HepG2 (cell line): ENCODE measurements around the gene CDHR4. TPM values are rescaled to one million over a fixed set of nuclear protein-coding genes. Genes with fewer than 3 reads are reported as not detected.
A peak's percentile ranks its signal among the peaks of the same experiment; 100 is the strongest.

ENCODE experiments used
- ATAC-seq: fragments of 200-7000 bp; cut with Tn5 transposase; 3 replicates; pipeline ENCODE4 v1.9.1; 2020; ENCODE audit warnings: mild to moderate bottlenecking, moderate library complexity
- BruUV-seq: library from RNA; stranded (reverse); fragments of 400-500 nt; replicated peaks from 2 replicates; lab custom pipeline; 2021; lab: Mats Ljungman, UMichigan
- CTCF ChIA-PET: fragments of 300-600 bp; formaldehyde crosslinking; extraction: SDS; loops from one replicate; lab custom pipeline; 2021; ENCODE audit warnings: low total read pairs, inconsistent platforms, low intra/inter-chr PET ratio; lab: Yijun Ruan, JAX
- POLR2A ChIA-PET: fragments of 350-600 bp; sonication (Branson Sonifier 250); formaldehyde crosslinking; loops from one replicate; lab custom pipeline; 2020; ENCODE audit warnings: antibody characterized with exemption, inconsistent platforms; lab: Yijun Ruan, JAX
- DNase-seq: peaks from one replicate; pipeline ENCODE4 v3.0.0-alpha.2; 2015; ENCODE audit warnings: low spot score
- FAIRE-seq: peaks from 3 replicates; lab custom pipeline; 2011; peaks lifted over from hg19 to GRCh38; lab: Jason Lieb, UNC
- H2AFZ ChIP-seq: one replicate; pipeline ENCODE4 v1.6.1; 2011; ENCODE audit warnings: low read length, inconsistent platforms
- H3K27ac ChIP-seq: fragments of 300-600 bp; 3 replicates; pipeline ENCODE4 v1.8.0; 2011; ENCODE audit warnings: mixed run types, mild to moderate bottlenecking, mixed read lengths, low read length, inconsistent platforms; ENCODE audit not compliant: insufficient read depth; ENCODE audit errors: extremely low read length
- H3K27me3 ChIP-seq, 2 experiments: fragments of 200-600 bp in 1 of 2; 2 replicates in 1 of 2; 3 replicates in 1 of 2; pipeline versions ENCODE4 v1.6.0 to v1.8.0; 2011; ENCODE audit warnings: low read length in 2 of 2, mild to moderate bottlenecking in 2 of 2, moderate library complexity in 2 of 2, inconsistent platforms in 1 of 2; ENCODE audit not compliant: insufficient read depth in 2 of 2, control insufficient read depth in 1 of 2
- H3K36me3 ChIP-seq, 2 experiments: fragments of 200-600 bp in 1 of 2; replicated peaks in 1 of 2; 2 replicates in 1 of 2; 3 replicates in 1 of 2; pipeline versions ENCODE4 v1.5.1 to v1.8.0; 2011; ENCODE audit warnings: low read length in 2 of 2, inconsistent platforms in 1 of 2; ENCODE audit not compliant: insufficient read depth in 2 of 2, control insufficient read depth in 1 of 2
- H3K4me1 ChIP-seq: 2 replicates; pipeline ENCODE4 v1.5.1; 2012; ENCODE audit warnings: low read length, inconsistent platforms; ENCODE audit not compliant: insufficient read depth
- H3K4me2 ChIP-seq: 2 replicates; pipeline ENCODE4 v1.6.0; 2011; ENCODE audit warnings: low read depth, low read length, inconsistent platforms
- H3K4me3 ChIP-seq, 3 experiments: fragments of 200-600 bp in 1 of 3; sonication (generic), shearing (Covaris generic) in 1 of 3; replicated peaks in 1 of 3; 2 replicates each; pipeline ENCODE4 v1.5.1; 2011 to 2016; ENCODE audit warnings: low read length in 3 of 3, inconsistent platforms in 2 of 3, low read depth in 2 of 3, mild to moderate bottlenecking in 2 of 3, control low read depth in 1 of 3, mixed read lengths in 1 of 3; ENCODE audit not compliant: insufficient read depth in 1 of 3
- H3K79me2 ChIP-seq: one replicate; pipeline ENCODE4 v1.6.1; 2011; ENCODE audit warnings: low read length, inconsistent platforms; ENCODE audit not compliant: insufficient read depth
- H3K9ac ChIP-seq: 2 replicates; pipeline ENCODE4 v1.6.0; 2011; ENCODE audit warnings: mild to moderate bottlenecking, low read depth, low read length, inconsistent platforms; ENCODE audit not compliant: insufficient read depth
- H3K9me3 ChIP-seq: 2 replicates; pipeline ENCODE4 v1.5.1; 2012; ENCODE audit warnings: mild to moderate bottlenecking, low read length
- H4K20me1 ChIP-seq: 2 replicates; pipeline ENCODE4 v1.6.0; 2011; ENCODE audit warnings: inconsistent platforms, mild to moderate bottlenecking, low read length, moderate library complexity; ENCODE audit not compliant: insufficient read depth
- FLYWCH1 ChIP-seq: sonication (generic); formaldehyde crosslinking; IDR thresholded peaks from 2 replicates; pipeline ENCODE4 v1.8.1; 2023; ENCODE audit warnings: mild to moderate bottlenecking, missing genetic modification reagents
- HNRNPL ChIP-seq: fragments of 200-400 bp; formaldehyde crosslinking; IDR thresholded peaks from 2 replicates; pipeline ENCODE4 v1.6.1; 2017; ENCODE audit warnings: mild to moderate bottlenecking, low read depth, low read length
- KLF16 ChIP-seq, 2 experiments: sonication (generic) in 1 of 2; formaldehyde crosslinking in 1 of 2; IDR thresholded peaks; 2 replicates each; pipeline versions ENCODE4 v1.6.1 to v1.8.0; 2016 to 2023; ENCODE audit warnings: missing genetic modification reagents in 2 of 2, missing compliant biosample characterization in 1 of 2
- NAIF1 ChIP-seq: sonication (generic); formaldehyde crosslinking; IDR thresholded peaks from 2 replicates; pipeline ENCODE4 v1.5.0; 2020; ENCODE audit warnings: mild to moderate bottlenecking, missing genetic modification reagents, borderline replicate concordance
- POLR2G ChIP-seq: fragments of 200-400 bp; formaldehyde crosslinking; IDR thresholded peaks from 2 replicates; pipeline ENCODE4 v1.6.1; 2018; ENCODE audit warnings: mild to moderate bottlenecking, low read depth, low read length, moderate library complexity
- RNF2 ChIP-seq: fragments of 450-650 bp; conservative IDR thresholded peaks from 2 replicates; pipeline ENCODE4 v1.6.1; 2016; ENCODE audit warnings: low read depth
- SALL2 ChIP-seq: sonication (generic); formaldehyde crosslinking; IDR thresholded peaks from 2 replicates; pipeline ENCODE4 v1.8.1; 2023; ENCODE audit warnings: mild to moderate bottlenecking, missing genetic modification reagents, inconsistent platforms
- SCMH1 ChIP-seq: sonication (generic); formaldehyde crosslinking; IDR thresholded peaks from 2 replicates; pipeline ENCODE4 v1.9.0; 2021; ENCODE audit warnings: missing genetic modification reagents, mild to moderate bottlenecking, borderline replicate concordance
- XRCC5 ChIP-seq: fragments of 200-400 bp; formaldehyde crosslinking; optimal IDR thresholded peaks from 2 replicates; pipeline ENCODE3; 2017; ENCODE audit warnings: mild to moderate bottlenecking, low read length
- ZNF235 ChIP-seq: sonication (generic); formaldehyde crosslinking; IDR thresholded peaks from 2 replicates; pipeline ENCODE4 v1.8.1; 2023; ENCODE audit warnings: mild to moderate bottlenecking, missing genetic modification reagents, borderline replicate concordance
- ZNF687 ChIP-seq: sonication (generic); formaldehyde crosslinking; IDR thresholded peaks from 2 replicates; pipeline ENCODE4 v1.5.1; 2020; ENCODE audit warnings: mild to moderate bottlenecking, missing genetic modification reagents, moderate library complexity
- ZSCAN12 ChIP-seq: sonication (generic); formaldehyde crosslinking; IDR thresholded peaks from 2 replicates; pipeline ENCODE4 v1.9.0; 2021; ENCODE audit warnings: mild to moderate bottlenecking, missing genetic modification reagents
- WGBS: methylation state at CpG from one replicate; pipeline ENCODE4 v1.1.6; 2017; ENCODE audit warnings: low lambda C conversion rate; 5-methylcytosine and 5-hydroxymethylcytosine counted together
- in situ Hi-C: cut with HindIII; loops from 2 replicates; pipeline ENCODE4 v1.10.0; 2017; ENCODE audit warnings: low pct_unique_long_range_greater_than_20kb; ENCODE audit not compliant: extremely low pct_ligation_motif_present
- intact Hi-C: fragments of 100-400 bp; cut with micrococcal nuclease; formaldehyde crosslinking; loops from one replicate; pipeline ENCODE4 v1.10.0; 2022; ENCODE audit not compliant: unreplicated experiment
- polyA plus RNA-seq, 8 experiments: library from polyadenylated mRNA; depleted of rRNA in 3 of 8; stranded (reverse) in 7 of 8; unstranded in 1 of 8; fragments of >200 nt; fragmentation: Illumina TruSeq in 4 of 8; extraction: Trizol in 4 of 8; gene quantifications; 2 replicates each; pipeline versions ENCODE4 v1.2.1 to v1.2.3, GENCODE V29; 2011 to 2016; ENCODE audit warnings: low read depth in 4 of 8, missing spikeins in 1 of 8, mixed read lengths in 1 of 8; ENCODE audit not compliant: insufficient read depth in 1 of 8
- total RNA-seq, 5 experiments: library from RNA; depleted of rRNA; stranded (reverse); fragments of >200 nt; fragmentation: Illumina TruSeq; extraction: Trizol; gene quantifications; 2 replicates each; pipeline ENCODE4 v1.2.3, GENCODE V29; 2016; ENCODE audit warnings: low read depth in 1 of 5

The CDHR4 gene
- total and polyA plus RNA-seq, 2 of the 13 experiments (the other 11 are each of a cell fraction or from before 2014, with no cell fraction given), result 0.21 TPM; not detected in 1

- FAIRE-seq (no peak), DNase-seq (no peak), ATAC-seq (no peak)
- ChIA-PET CTCF (no interaction called here), POLR2A (interaction anchor here (2.6 kb wide), 1 partner anchor 13 kb away, joined by 11 read pairs; the partner anchor contains the start of gene IP6K1)
- Histone ChIP-seq H3K4me1 (peaks cover 60% of the 10 kb centered on the region), H3K4me3 (no peak overlapping the region), H3K79me2 (no peaks in the 10 kb centered on the region), H2AFZ (no peak overlapping the region), H3K27me3 (peaks cover 1 to 7% of the 10 kb centered on the region in 2 experiments; a peak in 4 of 5 replicates), H3K9me3 (no peaks in the 10 kb centered on the region), H3K4me2 (peak overlapping the region; percentile 41; the same call in 1 of the 2 replicates), H4K20me1 (no peaks in the 10 kb centered on the region), H3K27ac (no peak overlapping the region), H3K9ac (0 out of 2 replicates have a peak overlapping the region, but pooled peaks have one; percentile 25), H3K36me3 (no peaks in the 10 kb centered on the region)
- TF ChIP-seq NAIF1 (CRISPR knock-in tag), result no peak
- no peak for TF ChIP-seq SALL2
- peak; percentile 23; the same call in 1 of the 2 replicates for TF ChIP-seq ZNF687 (CRISPR knock-in tag)
- no peak for TF ChIP-seq FLYWCH1 (CRISPR knock-in tag)
- TF ChIP-seq XRCC5, result no peak
- TF ChIP-seq SCMH1 (CRISPR knock-in tag), result no peak
- no peak for TF ChIP-seq RNF2
- TF ChIP-seq ZSCAN12 (CRISPR knock-in tag), result no peak
- no peak for TF ChIP-seq KLF16 (CRISPR knock-in tag; IDR thresholded peaks at IDR 0.05)
- TF ChIP-seq ZNF235 (CRISPR knock-in tag), result 0 out of 2 replicates have a peak, but pooled peaks have one; percentile 40
- 0 out of 2 replicates have a peak, but pooled peaks have one; percentile 44 for TF ChIP-seq HNRNPL
- TF ChIP-seq POLR2G, result no peak
- intact Hi-C loops, result no loop called here
- in situ Hi-C loops, result no loop called here
- no TSS peak for BruUV-seq
- 11% methylated on average over 1 of the region's 1 CpG for WGBS
Measured at GRCh38 chr3:49799105-49799504, 568 bp downstream of the CDHR4 start.
